Bone marrow (tissue), 2 donors: Measurements from ENCODE around the gene HGS.
"Not testable (repeated sequence)": the region's sequence is repeated elsewhere in the genome, so short reads cannot be mapped to it uniquely, and the experiment has no call there.

ENCODE experiments used
- DNase-seq, 2 donors: peaks; one replicate each; lab custom pipeline; 2025; lab: John Stamatoyannopoulos, UW

The HGS gene

GRCh38 chr17:81656118-81656743 is 27.6 kb upstream of the HGS start, which contains the start of gene PDE6G:
Gene PDE6G (minus strand): TSS chr17:81656542. CDS start chr17:81653305, 3,237 bp downstream.
- no peak for DNase-seq

- DNase-seq = no peak
Measured at GRCh38 chr17:81656835-81657234, 27.0 kb upstream of the HGS start.

- no peak for DNase-seq
Measured at GRCh38 chr17:81659038-81659437, 24.8 kb upstream of the HGS start.

- no peak for DNase-seq
Measured at GRCh38 chr17:81660441-81660840, 23.4 kb upstream of the HGS start.

- DNase-seq = no peak
Measured at GRCh38 chr17:81662002-81662401, 21.8 kb upstream of the HGS start.

GRCh38 chr17:81664051-81664470 is 19.8 kb upstream of the HGS start:
- DNase-seq = no peak

GRCh38 chr17:81665205-81666091 is 18.4 kb upstream of the HGS start:
- DNase-seq = no peak

GRCh38 chr17:81666092-81666341 is 17.8 kb upstream of the HGS start:
- no peak for DNase-seq

- peak; percentile 72 to 92 for DNase-seq
Measured at GRCh38 chr17:81666342-81667191, 17.2 kb upstream of the HGS start, which contains the start of the genes CCDC137 and OXLD1. Gene CCDC137 (plus strand): TSS chr17:81666737. CDS start chr17:81666767, 30 bp downstream. Gene OXLD1 (minus strand): TSS chr17:81666605. CDS start chr17:81666577, 28 bp downstream.

- no peak for DNase-seq
Measured at GRCh38 chr17:81667754-81668153, 16.1 kb upstream of the HGS start.

- DNase-seq = no peak
Measured at GRCh38 chr17:81672504-81672903, 11.3 kb upstream of the HGS start.

- no peak for DNase-seq
Measured at GRCh38 chr17:81672954-81673353, 10.9 kb upstream of the HGS start.

- no peak for DNase-seq
Measured at GRCh38 chr17:81673561-81674258, 10.1 kb upstream of the HGS start.

- not testable (repeated sequence) for DNase-seq
Measured at GRCh38 chr17:81675515-81676221, 8.1 kb upstream of the HGS start.

GRCh38 chr17:81676906-81677305 is 6.9 kb upstream of the HGS start:
- DNase-seq = no peak

- DNase-seq = no peak
Measured at GRCh38 chr17:81680150-81680549, 3.7 kb upstream of the HGS start.

GRCh38 chr17:81681672-81682071 is 2.1 kb upstream of the HGS start:
- no peak for DNase-seq

- DNase-seq = no peak
Measured at GRCh38 chr17:81682565-81683207, 1.1 kb upstream of the HGS start.

- DNase-seq = no peak
Measured at GRCh38 chr17:81683208-81683583, 615 bp upstream of the HGS start.

GRCh38 chr17:81684442-81684911 is 666 bp downstream of the HGS start:
- DNase-seq = no peak

GRCh38 chr17:81685108-81685507 is 1.3 kb downstream of the HGS start:
- no peak for DNase-seq
